NB4 (cell line): ENCODE data around the gene HS3ST5.
"Not testable (repeated sequence)": the region's sequence is repeated elsewhere in the genome, so short reads cannot be mapped to it uniquely, and the experiment has no call there.

Experiments
- POLR2A ChIP-seq: IDR thresholded peaks from 2 replicates; pipeline ENCODE4 v1.6.1; 2011; ENCODE audit warnings: mild to moderate bottlenecking; ENCODE audit not compliant: insufficient read length; ENCODE audit errors: extremely low read depth
- TF ChIP-seq, protein P1 (sequence below): IDR thresholded peaks from one replicate; pipeline ENCODE4 v1.5.1; 2012; ENCODE audit warnings: low read depth, low read length
- TF ChIP-seq, protein P2 (sequence below): IDR thresholded peaks from 2 replicates; pipeline ENCODE4 v1.6.1; 2011; ENCODE audit warnings: low read depth, low read length

DNA sequence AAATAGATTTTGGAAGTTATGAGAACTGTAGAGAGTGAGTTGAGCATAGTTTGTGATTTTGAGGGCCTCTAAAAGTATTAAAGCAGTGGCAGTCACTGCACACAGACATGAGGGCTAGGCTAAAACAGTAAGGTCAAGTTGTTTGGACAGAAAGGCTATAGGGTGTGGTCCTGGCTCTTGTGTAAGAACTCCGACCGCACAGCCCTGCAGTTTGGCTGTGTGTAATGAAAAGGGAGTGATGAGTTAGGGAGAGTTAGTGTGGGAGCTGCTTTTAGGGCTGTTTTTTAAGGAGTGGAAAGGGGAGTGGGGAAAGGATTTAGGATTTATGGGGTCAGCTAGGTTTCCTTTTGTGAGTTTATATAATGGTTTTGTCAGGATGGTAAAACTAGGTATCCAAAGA, 328.7 kb downstream of the HS3ST5 start:
- TF ChIP-seq, protein P1, sequence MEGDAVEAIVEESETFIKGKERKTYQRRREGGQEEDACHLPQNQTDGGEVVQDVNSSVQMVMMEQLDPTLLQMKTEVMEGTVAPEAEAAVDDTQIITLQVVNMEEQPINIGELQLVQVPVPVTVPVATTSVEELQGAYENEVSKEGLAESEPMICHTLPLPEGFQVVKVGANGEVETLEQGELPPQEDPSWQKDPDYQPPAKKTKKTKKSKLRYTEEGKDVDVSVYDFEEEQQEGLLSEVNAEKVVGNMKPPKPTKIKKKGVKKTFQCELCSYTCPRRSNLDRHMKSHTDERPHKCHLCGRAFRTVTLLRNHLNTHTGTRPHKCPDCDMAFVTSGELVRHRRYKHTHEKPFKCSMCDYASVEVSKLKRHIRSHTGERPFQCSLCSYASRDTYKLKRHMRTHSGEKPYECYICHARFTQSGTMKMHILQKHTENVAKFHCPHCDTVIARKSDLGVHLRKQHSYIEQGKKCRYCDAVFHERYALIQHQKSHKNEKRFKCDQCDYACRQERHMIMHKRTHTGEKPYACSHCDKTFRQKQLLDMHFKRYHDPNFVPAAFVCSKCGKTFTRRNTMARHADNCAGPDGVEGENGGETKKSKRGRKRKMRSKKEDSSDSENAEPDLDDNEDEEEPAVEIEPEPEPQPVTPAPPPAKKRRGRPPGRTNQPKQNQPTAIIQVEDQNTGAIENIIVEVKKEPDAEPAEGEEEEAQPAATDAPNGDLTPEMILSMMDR = not testable (repeated sequence)
- TF ChIP-seq, protein P2, sequence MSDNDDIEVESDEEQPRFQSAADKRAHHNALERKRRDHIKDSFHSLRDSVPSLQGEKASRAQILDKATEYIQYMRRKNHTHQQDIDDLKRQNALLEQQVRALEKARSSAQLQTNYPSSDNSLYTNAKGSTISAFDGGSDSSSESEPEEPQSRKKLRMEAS = not testable (repeated sequence)
- not testable (repeated sequence) for TF ChIP-seq POLR2A
